Measurements from ENCODE around the gene TCF12. TPM values are rescaled to one million over a fixed set of nuclear protein-coding genes. Genes with fewer than 3 reads are reported as not detected.

TCF12 gene
- total RNA-seq, 1 donor from 2014 or later, result 106 TPM

- no peak for TF ChIP-seq CTCF (IDR thresholded peaks at IDR 0.05)
- peaks cover 9% of the 10 kb centered on the region for H3K36me3 Mint-ChIP-seq (ENCODE audit: low read depth)
- no peaks in the 10 kb centered on the region for H3K27me3 Mint-ChIP-seq (ENCODE audit: low read depth)
- no peak overlapping the region for H3K4me3 Mint-ChIP-seq (ENCODE audit: unreplicated experiment)
- DNase-seq (ENCODE audit: low spot score), result no peak
- H3K9me3 Mint-ChIP-seq (ENCODE audit: low read depth), result no peaks in the 10 kb centered on the region
- no peak overlapping the region for H3K27ac Mint-ChIP-seq (ENCODE audit: unreplicated experiment)
- H3K4me1 Mint-ChIP-seq (ENCODE audit: low read depth), result peaks cover 15% of the 10 kb centered on the region
Measured at GRCh38 chr15:57193161-57193560, 274.7 kb downstream of the TCF12 start.

GRCh38 chr15:57195326-57195725 lies 276.9 kb downstream of the TCF12 start:
- peaks cover 11% of the 10 kb centered on the region for H3K4me1 Mint-ChIP-seq (ENCODE audit: low read depth)
- peaks cover 10% of the 10 kb centered on the region for H3K36me3 Mint-ChIP-seq (ENCODE audit: low read depth)
- DNase-seq (ENCODE audit: low spot score), result no peak
- H3K9me3 Mint-ChIP-seq (ENCODE audit: low read depth), result no peaks in the 10 kb centered on the region
- no peak for TF ChIP-seq CTCF (IDR thresholded peaks at IDR 0.05)
- no peak overlapping the region for H3K4me3 Mint-ChIP-seq (ENCODE audit: unreplicated experiment)
- H3K27ac Mint-ChIP-seq (ENCODE audit: unreplicated experiment), result no peak overlapping the region
- no peaks in the 10 kb centered on the region for H3K27me3 Mint-ChIP-seq (ENCODE audit: low read depth)

- Mint-ChIP-seq H3K4me3 (ENCODE audit: unreplicated experiment) (no peak overlapping the region), H3K9me3 (ENCODE audit: low read depth) (no peaks in the 10 kb centered on the region), H3K27me3 (ENCODE audit: low read depth) (no peaks in the 10 kb centered on the region), H3K4me1 (ENCODE audit: low read depth) (peaks cover 6% of the 10 kb centered on the region), H3K36me3 (ENCODE audit: low read depth) (peaks cover 12% of the 10 kb centered on the region), H3K27ac (ENCODE audit: unreplicated experiment) (no peak overlapping the region)
- no peak for TF ChIP-seq CTCF (IDR thresholded peaks at IDR 0.05)
- no peak for DNase-seq (ENCODE audit: low spot score)
Measured at GRCh38 chr15:57196865-57197264, 278.4 kb downstream of the TCF12 start.

GRCh38 chr15:57198131-57198530 lies 279.7 kb downstream of the TCF12 start:
- Mint-ChIP-seq H3K27ac (ENCODE audit: unreplicated experiment) (no peak overlapping the region), H3K9me3 (ENCODE audit: low read depth) (no peaks in the 10 kb centered on the region)

GRCh38 chr15:57198654-57199291 lies 280.3 kb downstream of the TCF12 start:
- H3K36me3 Mint-ChIP-seq (ENCODE audit: low read depth), result peaks cover 6% of the 10 kb centered on the region
- no peak for TF ChIP-seq CTCF (IDR thresholded peaks at IDR 0.05)
- no peak overlapping the region for H3K4me3 Mint-ChIP-seq (ENCODE audit: unreplicated experiment)
- no peak for DNase-seq (ENCODE audit: low spot score)
- H3K4me1 Mint-ChIP-seq (ENCODE audit: low read depth), result peaks cover 6% of the 10 kb centered on the region
- no peak overlapping the region for H3K27ac Mint-ChIP-seq (ENCODE audit: unreplicated experiment)
- no peaks in the 10 kb centered on the region for H3K9me3 Mint-ChIP-seq (ENCODE audit: low read depth)
- no peaks in the 10 kb centered on the region for H3K27me3 Mint-ChIP-seq (ENCODE audit: low read depth)

More at GRCh38 chr15:57198131-57198530, 279.7 kb downstream of the TCF12 start:
- peaks cover 6% of the 10 kb centered on the region for H3K4me1 Mint-ChIP-seq (ENCODE audit: low read depth)
- no peak overlapping the region for H3K4me3 Mint-ChIP-seq (ENCODE audit: unreplicated experiment)
- peaks cover 8% of the 10 kb centered on the region for H3K36me3 Mint-ChIP-seq (ENCODE audit: low read depth)
- DNase-seq (ENCODE audit: low spot score), result no peak
- TF ChIP-seq CTCF (IDR thresholded peaks at IDR 0.05), result no peak
- no peaks in the 10 kb centered on the region for H3K27me3 Mint-ChIP-seq (ENCODE audit: low read depth)

All from chondrocyte (in vitro differentiated cells).